MCF 10A (cell line): ENCODE data around the gene MFSD6. TPM values are rescaled to one million over a fixed set of nuclear protein-coding genes. Genes with fewer than 3 reads are reported as not detected.
A peak's percentile ranks its signal among the peaks of the same experiment; 100 is the strongest.

ENCODE experiments used
- BruUV-seq: library from RNA; stranded (reverse); fragments of 400-500 nt; replicated peaks from 2 replicates; lab custom pipeline; 2021; lab: Mats Ljungman, UMichigan
- CTCF ChIA-PET: fragments of 300-600 bp; sonication (Branson Sonifier 250); formaldehyde crosslinking; extraction: SDS; loops from one replicate; lab custom pipeline; 2021; ENCODE audit warnings: antibody characterized with exemption, inconsistent platforms; lab: Yijun Ruan, JAX
- POLR2A ChIA-PET: fragments of 300-600, 350-650 bp; sonication (Branson Sonifier 250); formaldehyde crosslinking; extraction: SDS; loops from one replicate; lab custom pipeline; 2020; ENCODE audit warnings: antibody characterized with exemption, inconsistent platforms; lab: Yijun Ruan, JAX
- DNase-seq: peaks from one replicate; pipeline ENCODE4 v3.0.0-alpha.2; 2018; ENCODE audit not compliant: unreplicated experiment
- H3K27ac Mint-ChIP-seq: one replicate; pipeline ENCODE4 v1.8.0; 2022; ENCODE audit warnings: mild to moderate bottlenecking, low read depth, mixed read lengths; ENCODE audit not compliant: unreplicated experiment
- H3K27me3 Mint-ChIP-seq: one replicate; pipeline ENCODE4 v1.8.0; 2022; ENCODE audit warnings: mixed read lengths; ENCODE audit not compliant: insufficient read depth, unreplicated experiment
- H3K36me3 Mint-ChIP-seq: one replicate; pipeline ENCODE4 v1.8.0; 2022; ENCODE audit warnings: mild to moderate bottlenecking, moderate library complexity, mixed read lengths; ENCODE audit not compliant: insufficient read depth, unreplicated experiment
- H3K4me1 Mint-ChIP-seq: one replicate; pipeline ENCODE4 v1.8.0; 2022; ENCODE audit warnings: mixed read lengths; ENCODE audit not compliant: insufficient read depth, unreplicated experiment
- H3K4me3 Mint-ChIP-seq: one replicate; pipeline ENCODE4 v1.8.0; 2022; ENCODE audit warnings: mild to moderate bottlenecking, moderate library complexity, mixed read lengths; ENCODE audit not compliant: unreplicated experiment
- H3K9me3 Mint-ChIP-seq: one replicate; pipeline ENCODE4 v1.8.0; 2022; ENCODE audit warnings: mixed read lengths; ENCODE audit not compliant: unreplicated experiment
- CTCF ChIP-seq: fragments of 200-600 bp; IDR thresholded peaks from one replicate; pipeline ENCODE4 v1.8.0; 2022; ENCODE audit warnings: antibody characterized with exemption, mild to moderate bottlenecking; ENCODE audit not compliant: unreplicated experiment
- intact Hi-C: fragments of 100-400 bp; cut with micrococcal nuclease; formaldehyde crosslinking; loops from 2 replicates; pipeline ENCODE4 v1.14.1; 2022
- total RNA-seq: library from RNA; stranded (reverse); gene quantifications from 2 replicates; pipeline ENCODE4 v1.2.3, GENCODE V29; 2022

The MFSD6 gene
- total RNA-seq, 1 experiment from 2014 or later = 19.7 TPM

GRCh38 chr2:190478572-190479195 is 70.5 kb downstream of the MFSD6 start:
- DNase-seq = no peak
- H3K9me3 Mint-ChIP-seq = no peaks in the 10 kb centered on the region
- BruUV-seq = no TSS peak
- no peak overlapping the region for H3K27ac Mint-ChIP-seq
- ChIA-PET POLR2A (interaction anchor here (0.6 kb wide), 1 partner anchor 60 kb away, joined by 4 read pairs; no protein-coding TSS in a partner anchor), CTCF (interaction anchor here (1.3 kb wide), 1 partner anchor 15 kb away, joined by 3 read pairs; no protein-coding TSS in a partner anchor)
- intact Hi-C loops = no loop called here
- H3K4me3 Mint-ChIP-seq = no peak overlapping the region
- H3K27me3 Mint-ChIP-seq = no peaks in the 10 kb centered on the region
- TF ChIP-seq CTCF = no peak
- peaks cover 11% of the 10 kb centered on the region for H3K36me3 Mint-ChIP-seq
- no peaks in the 10 kb centered on the region for H3K4me1 Mint-ChIP-seq

- intact Hi-C loops = loop anchor here (10.0 kb wide), 1 partner anchor 87 kb away; no protein-coding TSS in a partner anchor
- BruUV-seq = no TSS peak
- no peak for TF ChIP-seq CTCF
- DNase-seq = no peak
- no peak overlapping the region for H3K27ac Mint-ChIP-seq
- no peak overlapping the region for H3K4me3 Mint-ChIP-seq
- POLR2A ChIA-PET = interaction anchor here (0.9 to 1.5 kb wide), 4 partner anchors 11 to 137 kb away, joined by 3 to 5 read pairs (median 4); partner anchors contain the start of genes INPP1 and NEMP2
- H3K27me3 Mint-ChIP-seq = no peaks in the 10 kb centered on the region
- H3K9me3 Mint-ChIP-seq = no peaks in the 10 kb centered on the region
- peaks cover 3% of the 10 kb centered on the region for H3K4me1 Mint-ChIP-seq
- CTCF ChIA-PET = interaction anchor here (0.5 to 1.3 kb wide), 3 partner anchors 30 to 137 kb away, joined by 3 to 5 read pairs (median 3); no protein-coding TSS in a partner anchor
- H3K36me3 Mint-ChIP-seq = peaks cover 13% of the 10 kb centered on the region
Observed at GRCh38 chr2:190481339-190481738, 73.2 kb downstream of the MFSD6 start.

- Mint-ChIP-seq H3K4me3 (no peak overlapping the region), H3K27me3 (no peaks in the 10 kb centered on the region), H3K9me3 (no peaks in the 10 kb centered on the region), H3K27ac (no peak overlapping the region), H3K36me3 (peaks cover 22% of the 10 kb centered on the region), H3K4me1 (peaks cover 5% of the 10 kb centered on the region)
- intact Hi-C loops = loop anchor here (10.0 kb wide), 1 partner anchor 88 kb away; no protein-coding TSS in a partner anchor
- no peak for DNase-seq
- ChIA-PET CTCF (interaction anchor here (0.6 to 0.9 kb wide), 2 partner anchors 100 to 123 kb away, joined by 3 to 4 read pairs; no protein-coding TSS in a partner anchor), POLR2A (interaction anchor here (0.6 to 1.1 kb wide), 3 partner anchors 12 to 137 kb away, joined by 3 to 4 read pairs (median 3); no protein-coding TSS in a partner anchor)
- BruUV-seq = no TSS peak
- TF ChIP-seq CTCF = no peak
Observed at GRCh38 chr2:190482451-190482850, 74.3 kb downstream of the MFSD6 start.

- ChIA-PET CTCF (interaction anchor here (0.6 kb wide), 2 partner anchors 37 to 477 kb away, joined by 3 read pairs; no protein-coding TSS in a partner anchor), POLR2A (interaction anchor here (0.7 to 1.3 kb wide), 3 partner anchors 15 to 151 kb away, joined by 3 read pairs; no protein-coding TSS in a partner anchor)
- no peaks in the 10 kb centered on the region for H3K9me3 Mint-ChIP-seq
- no TSS peak for BruUV-seq
- intact Hi-C loops = loop anchor here (10.0 kb wide), 1 partner anchor 91 kb away; no protein-coding TSS in a partner anchor
- H3K27ac Mint-ChIP-seq = peak overlapping the region; percentile 69
- TF ChIP-seq CTCF = no peak
- H3K4me1 Mint-ChIP-seq = peaks cover 5% of the 10 kb centered on the region
- no peaks in the 10 kb centered on the region for H3K27me3 Mint-ChIP-seq
- H3K4me3 Mint-ChIP-seq = no peak overlapping the region
- H3K36me3 Mint-ChIP-seq = peaks cover 45% of the 10 kb centered on the region
- DNase-seq = peak; percentile 27
Observed at GRCh38 chr2:190486037-190486623, 78.0 kb downstream of the MFSD6 start.
